PC-9 (cell line): ENCODE data around the gene TPRG1. TPM values are rescaled to one million over a fixed set of nuclear protein-coding genes. Genes with fewer than 3 reads are reported as not detected.

Experiments used
- BruUV-seq: library from RNA; stranded (reverse); fragments of 400-500 nt; replicated peaks from 2 replicates; lab custom pipeline; 2021; lab: Mats Ljungman, UMichigan
- CTCF ChIA-PET: fragments of 300-600 bp; sonication (Branson Sonifier 250); formaldehyde crosslinking; loops from one replicate; lab custom pipeline; 2022; ENCODE audit warnings: antibody characterized with exemption; lab: Charles Lee
- POLR2A ChIA-PET: fragments of 300-600 bp; sonication (Branson Sonifier 250); formaldehyde crosslinking; loops from one replicate; lab custom pipeline; 2022; ENCODE audit warnings: antibody characterized with exemption; ENCODE audit not compliant: unreplicated experiment; lab: Charles Lee
- DNase-seq, 2 experiments: peaks; one replicate each; pipeline versions ENCODE4 v3.0.0 to v3.0.0-alpha.2; 2015 to 2022; ENCODE audit warnings: mixed read lengths in 1 of 2
- H2AFZ ChIP-seq: fragments of 200-600 bp; sonication (generic); 2 replicates; pipeline ENCODE4 v1.8.1; 2017; ENCODE audit warnings: antibody characterized with exemption
- H3F3A ChIP-seq: fragments of 200-600 bp; sonication (generic); 2 replicates; pipeline ENCODE4 v1.8.1; 2017; ENCODE audit warnings: antibody characterized with exemption, mild to moderate bottlenecking, low read depth; ENCODE audit not compliant: insufficient read depth
- H3K27ac ChIP-seq: fragments of 200-600 bp; sonication (generic); 2 replicates; pipeline ENCODE4 v1.6.1; 2016; ENCODE audit warnings: mixed run types
- H3K27me3 ChIP-seq: fragments of 200-600 bp; sonication (generic); 2 replicates; pipeline ENCODE4 v1.6.1; 2016; ENCODE audit warnings: low read depth, mixed run types; ENCODE audit not compliant: insufficient read depth
- H3K36me3 ChIP-seq: fragments of 200-600 bp; sonication (generic); 2 replicates; pipeline ENCODE4 v1.6.1; 2016; ENCODE audit warnings: low read depth, mixed run types
- H3K4me1 ChIP-seq: fragments of 200-600 bp; sonication (generic); replicated peaks from 2 replicates; pipeline ENCODE4 v1.6.1; 2016; ENCODE audit warnings: mixed run types; ENCODE audit not compliant: insufficient read depth
- H3K4me2 ChIP-seq: fragments of 200-600 bp; sonication (generic); 2 replicates; pipeline ENCODE4 v1.6.1; 2017; ENCODE audit warnings: mixed run types
- H3K4me3 ChIP-seq: fragments of 200-600 bp; sonication (generic); 2 replicates; pipeline ENCODE4 v1.6.1; 2016; ENCODE audit warnings: mixed run types
- H3K79me2 ChIP-seq: fragments of 200-600 bp; sonication (generic); 2 replicates; pipeline ENCODE4 v1.6.1; 2017; ENCODE audit warnings: low read depth, mixed run types
- H3K9me2 ChIP-seq: fragments of 200-600 bp; sonication (generic); 2 replicates; pipeline ENCODE4 v1.8.1; 2017; ENCODE audit warnings: mild to moderate bottlenecking; ENCODE audit not compliant: insufficient read depth
- H3K9me3 ChIP-seq: fragments of 200-600 bp; sonication (generic); 2 replicates; pipeline ENCODE4 v1.8.1; 2016; ENCODE audit warnings: low read depth; ENCODE audit not compliant: insufficient read depth
- H4K20me1 ChIP-seq: fragments of 200-600 bp; sonication (generic); 2 replicates; pipeline ENCODE4 v1.8.1; 2017; ENCODE audit not compliant: insufficient read depth
- CTCF ChIP-seq: fragments of 200-600 bp; sonication (generic); conservative IDR thresholded peaks from 2 replicates; pipeline ENCODE4 v1.6.1; 2017; ENCODE audit warnings: mixed run types, antibody characterized with exemption, mild to moderate bottlenecking, moderate library complexity
- EZH2 ChIP-seq: fragments of 200-600 bp; sonication (generic); IDR thresholded peaks from 2 replicates; pipeline ENCODE4 v1.8.0; 2017; ENCODE audit warnings: antibody characterized with exemption, low read depth
- intact Hi-C: fragments of 100-400 bp; cut with micrococcal nuclease; formaldehyde crosslinking; loops from one replicate; pipeline ENCODE4 v1.10.0; 2022; ENCODE audit not compliant: unreplicated experiment
- total RNA-seq: library from RNA; stranded (reverse); gene quantifications from 2 replicates; pipeline ENCODE4 v1.2.3, GENCODE V29; 2021

The TPRG1 gene
- total RNA-seq, 1 experiment from 2014 or later, result 1.9 TPM

GRCh38 chr3:189222927-189223636 is 51.3 kb downstream of the TPRG1 start:
- DNase-seq, result no peak
- Histone ChIP-seq H3F3A (no peaks in the 10 kb centered on the region), H3K4me3 (no peak overlapping the region)

GRCh38 chr3:189225431-189225830 is 53.7 kb downstream of the TPRG1 start:
- no peaks in the 10 kb centered on the region for H3K79me2 ChIP-seq
- ChIA-PET CTCF (interaction anchor here (0.6 kb wide), 1 partner anchor 68 kb away, joined by 3 read pairs; no protein-coding TSS in a partner anchor), POLR2A (no interaction called here)
- H3K4me3 ChIP-seq, result no peak overlapping the region
- no peak overlapping the region for H3K4me2 ChIP-seq
- H3F3A ChIP-seq, result no peaks in the 10 kb centered on the region
- no peaks in the 10 kb centered on the region for H3K27me3 ChIP-seq
- no peak for DNase-seq
- H3K9me2 ChIP-seq, result no peaks in the 10 kb centered on the region
- H3K9me3 ChIP-seq, result no peaks in the 10 kb centered on the region
- H3K27ac ChIP-seq, result no peak overlapping the region
- no peaks in the 10 kb centered on the region for H4K20me1 ChIP-seq
- no peaks in the 10 kb centered on the region for H3K36me3 ChIP-seq
- intact Hi-C loops, result no loop called here
- TF ChIP-seq CTCF (no peak), EZH2 (no peak)
- H2AFZ ChIP-seq, result no peak overlapping the region
- no peaks in the 10 kb centered on the region for H3K4me1 ChIP-seq
- BruUV-seq, result no TSS peak

More at GRCh38 chr3:189222927-189223636, 51.3 kb downstream of the TPRG1 start:
- TF ChIP-seq EZH2, result no peak
- TF ChIP-seq CTCF, result no peak
- Histone ChIP-seq H2AFZ (no peak overlapping the region), H3K4me2 (no peak overlapping the region), H3K9me3 (no peaks in the 10 kb centered on the region), H3K4me1 (0 out of 2 replicates have a peak, but pooled peaks cover 7% of the 10 kb centered on the region), H3K36me3 (no peaks in the 10 kb centered on the region), H3K27ac (no peak overlapping the region), H3K27me3 (no peaks in the 10 kb centered on the region), H3K79me2 (no peaks in the 10 kb centered on the region), H3K9me2 (no peaks in the 10 kb centered on the region), H4K20me1 (no peaks in the 10 kb centered on the region)
- BruUV-seq, result no TSS peak
- POLR2A ChIA-PET, result no interaction called here
- intact Hi-C loops, result no loop called here
- CTCF ChIA-PET, result no interaction called here

- Histone ChIP-seq H3K79me2 (no peaks in the 10 kb centered on the region), H3K27me3 (no peaks in the 10 kb centered on the region), H3K9me3 (no peaks in the 10 kb centered on the region), H3K4me1 (no peaks in the 10 kb centered on the region), H3K9me2 (no peaks in the 10 kb centered on the region), H3K27ac (no peak overlapping the region), H3K36me3 (no peaks in the 10 kb centered on the region), H4K20me1 (no peaks in the 10 kb centered on the region), H3K4me3 (no peak overlapping the region), H3F3A (no peaks in the 10 kb centered on the region), H2AFZ (no peak overlapping the region), H3K4me2 (no peak overlapping the region)
- no TSS peak for BruUV-seq
- TF ChIP-seq CTCF (no peak), EZH2 (no peak)
- DNase-seq, result no peak
- ChIA-PET CTCF (no interaction called here), POLR2A (no interaction called here)
- intact Hi-C loops, result no loop called here
These were observed 55.5 kb downstream of the TPRG1 start for GRCh38 chr3:189227249-189227648.
